ENCODE measurements around the gene ALKBH3. TPM values are rescaled to one million over a fixed set of nuclear protein-coding genes. Genes with fewer than 3 reads are reported as not detected.

Gene ALKBH3
- total and polyA plus RNA-seq, 3 donors from 2014 or later, result 39.9 to 45.8 (median 45.4) TPM

DNA sequence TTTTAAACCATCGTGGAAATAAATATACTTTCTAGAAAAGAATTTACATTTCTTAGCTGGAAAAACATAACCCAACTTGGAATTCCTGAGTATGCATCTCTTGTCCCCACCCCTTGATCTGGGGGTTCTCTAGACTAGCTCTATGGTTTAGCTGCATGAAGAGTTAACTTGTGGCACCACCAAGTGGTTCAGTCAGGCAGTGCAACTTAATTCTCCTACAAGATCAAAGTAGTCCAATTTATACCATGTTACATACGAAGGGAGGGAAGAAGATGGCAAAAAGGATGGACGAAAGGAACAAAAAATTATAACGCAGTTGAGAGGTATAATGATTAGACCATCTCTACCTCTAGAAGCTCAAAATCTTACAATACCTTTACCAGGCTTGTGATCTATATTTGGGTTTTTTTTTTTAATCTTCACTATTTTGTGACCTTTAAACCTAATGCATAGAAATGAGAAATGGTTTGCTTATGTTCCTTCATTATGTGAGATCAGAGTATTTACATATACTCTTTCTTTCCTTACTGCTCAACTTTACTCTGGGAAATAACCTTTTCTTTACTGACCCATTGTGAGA lies 28.5 kb upstream of the ALKBH3 start:
- Histone ChIP-seq H3K27me3 (no peaks in the 10 kb centered on the region), H3K27ac (no peak overlapping the region), H3K36me3 (ENCODE audit: low read depth, missing control alignments) (no peaks in the 10 kb centered on the region), H3K4me3 (no peak overlapping the region), H3K4me1 (no peaks in the 10 kb centered on the region), H3K9me3 (no peaks in the 10 kb centered on the region)
- 48 to 52% methylated on average over 4 of the region's 4 CpGs for WGBS, 2 donors
- TF ChIP-seq, protein P1, sequence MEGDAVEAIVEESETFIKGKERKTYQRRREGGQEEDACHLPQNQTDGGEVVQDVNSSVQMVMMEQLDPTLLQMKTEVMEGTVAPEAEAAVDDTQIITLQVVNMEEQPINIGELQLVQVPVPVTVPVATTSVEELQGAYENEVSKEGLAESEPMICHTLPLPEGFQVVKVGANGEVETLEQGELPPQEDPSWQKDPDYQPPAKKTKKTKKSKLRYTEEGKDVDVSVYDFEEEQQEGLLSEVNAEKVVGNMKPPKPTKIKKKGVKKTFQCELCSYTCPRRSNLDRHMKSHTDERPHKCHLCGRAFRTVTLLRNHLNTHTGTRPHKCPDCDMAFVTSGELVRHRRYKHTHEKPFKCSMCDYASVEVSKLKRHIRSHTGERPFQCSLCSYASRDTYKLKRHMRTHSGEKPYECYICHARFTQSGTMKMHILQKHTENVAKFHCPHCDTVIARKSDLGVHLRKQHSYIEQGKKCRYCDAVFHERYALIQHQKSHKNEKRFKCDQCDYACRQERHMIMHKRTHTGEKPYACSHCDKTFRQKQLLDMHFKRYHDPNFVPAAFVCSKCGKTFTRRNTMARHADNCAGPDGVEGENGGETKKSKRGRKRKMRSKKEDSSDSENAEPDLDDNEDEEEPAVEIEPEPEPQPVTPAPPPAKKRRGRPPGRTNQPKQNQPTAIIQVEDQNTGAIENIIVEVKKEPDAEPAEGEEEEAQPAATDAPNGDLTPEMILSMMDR (IDR thresholded peaks at IDR 0.05), result peak; percentile 39 to 57 (median 54)
- TF ChIP-seq POLR2A (IDR thresholded peaks at IDR 0.05), result no peak
- DNase-seq, result peak; percentile 78
- intact Hi-C loops (cut with DNase I; ENCODE audit: low total_unique reads), result no loop called here

DNA sequence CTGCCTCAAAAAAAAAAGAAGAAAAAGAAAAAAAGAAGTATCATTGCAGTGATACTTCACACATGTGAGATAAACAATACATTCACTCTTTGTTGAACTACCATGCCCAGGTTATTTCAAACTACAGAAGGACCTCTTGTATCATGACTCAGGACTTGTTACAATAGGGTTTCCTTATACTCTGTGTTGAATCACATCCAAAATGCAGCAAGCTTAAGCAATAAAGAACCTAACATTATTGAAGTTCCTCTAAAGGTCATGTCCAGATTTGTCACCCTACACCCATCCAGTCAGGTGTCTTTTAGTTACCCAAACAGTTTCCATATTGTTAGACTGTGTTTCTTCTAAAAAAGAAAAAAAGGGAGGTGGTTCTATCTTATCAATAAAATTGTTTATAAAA lies 26.9 kb upstream of the ALKBH3 start:
- Histone ChIP-seq H3K4me1 (no peaks in the 10 kb centered on the region), H3K36me3 (ENCODE audit: low read depth, missing control alignments) (no peaks in the 10 kb centered on the region), H3K4me3 (no peak overlapping the region), H3K27me3 (no peaks in the 10 kb centered on the region), H3K27ac (no peak overlapping the region), H3K9me3 (no peaks in the 10 kb centered on the region)
- TF ChIP-seq, protein P1 (IDR thresholded peaks at IDR 0.05), result no peak
- no peak for TF ChIP-seq POLR2A (IDR thresholded peaks at IDR 0.05)
- intact Hi-C loops (cut with DNase I; ENCODE audit: low total_unique reads), result no loop called here
- DNase-seq, result no peak

DNA sequence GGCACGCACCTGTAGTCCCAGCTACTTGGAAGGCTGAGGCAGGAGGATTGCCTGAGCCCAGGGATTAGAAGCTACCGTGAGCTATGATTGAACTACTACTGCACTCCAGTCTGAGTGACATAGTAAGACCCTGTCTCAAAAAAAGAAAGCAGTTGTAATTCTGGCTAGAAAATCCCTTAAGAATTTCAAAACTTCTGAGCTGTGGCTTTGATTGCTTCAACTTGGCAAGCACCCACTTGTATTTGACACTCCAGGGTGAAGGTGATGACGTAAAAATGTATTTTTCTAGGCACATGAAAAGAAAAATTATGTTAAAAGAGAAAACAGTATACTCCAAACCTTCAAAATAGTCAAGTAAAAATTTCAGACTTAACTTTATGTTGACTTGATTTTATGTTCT lies 23.6 kb upstream of the ALKBH3 start:
- intact Hi-C loops (cut with DNase I; ENCODE audit: low total_unique reads), result no loop called here
- no peak for DNase-seq
- no peaks in the 10 kb centered on the region for H3K9me3 ChIP-seq
- H3K4me3 ChIP-seq, result no peak overlapping the region
- H3K36me3 ChIP-seq (ENCODE audit: low read depth, missing control alignments), result no peaks in the 10 kb centered on the region
- 93 to 95% methylated on average over 3 of the region's 3 CpGs for WGBS, 2 donors
- TF ChIP-seq POLR2A (IDR thresholded peaks at IDR 0.05), result no peak
- TF ChIP-seq, protein P1 (IDR thresholded peaks at IDR 0.05), result no peak
- H3K27ac ChIP-seq, result no peak overlapping the region
- no peaks in the 10 kb centered on the region for H3K4me1 ChIP-seq
- no peaks in the 10 kb centered on the region for H3K27me3 ChIP-seq

DNA sequence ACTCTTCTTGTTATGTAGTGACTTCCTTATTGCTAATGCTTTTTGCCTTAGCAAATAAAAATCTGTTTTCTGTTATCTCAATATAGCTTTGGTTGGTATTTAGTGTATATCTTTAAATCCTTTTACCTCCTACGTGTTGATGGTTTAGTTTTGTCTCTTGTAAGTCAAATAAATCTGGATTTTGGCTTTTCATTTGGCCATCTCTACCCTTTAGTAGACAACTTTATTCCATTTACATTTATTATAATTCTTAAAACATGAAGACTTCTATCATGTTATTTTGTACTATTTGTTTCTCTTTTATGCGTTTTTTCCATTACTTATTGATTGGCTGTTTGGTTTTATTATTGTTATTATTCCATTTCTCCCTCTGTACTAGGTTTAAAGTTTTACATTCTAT lies 19.5 kb upstream of the ALKBH3 start:
- TF ChIP-seq, protein P1 (IDR thresholded peaks at IDR 0.05), result no peak
- TF ChIP-seq POLR2A (IDR thresholded peaks at IDR 0.05), result no peak
- intact Hi-C loops (cut with DNase I; ENCODE audit: low total_unique reads), result no loop called here
- Histone ChIP-seq H3K36me3 (ENCODE audit: low read depth, missing control alignments) (no peaks in the 10 kb centered on the region), H3K27me3 (no peaks in the 10 kb centered on the region), H3K4me3 (no peak overlapping the region), H3K4me1 (no peaks in the 10 kb centered on the region), H3K9me3 (no peaks in the 10 kb centered on the region), H3K27ac (no peak overlapping the region)
- 83 to 87% methylated on average over 2 of the region's 2 CpGs for WGBS, 2 donors
- DNase-seq, result no peak

DNA sequence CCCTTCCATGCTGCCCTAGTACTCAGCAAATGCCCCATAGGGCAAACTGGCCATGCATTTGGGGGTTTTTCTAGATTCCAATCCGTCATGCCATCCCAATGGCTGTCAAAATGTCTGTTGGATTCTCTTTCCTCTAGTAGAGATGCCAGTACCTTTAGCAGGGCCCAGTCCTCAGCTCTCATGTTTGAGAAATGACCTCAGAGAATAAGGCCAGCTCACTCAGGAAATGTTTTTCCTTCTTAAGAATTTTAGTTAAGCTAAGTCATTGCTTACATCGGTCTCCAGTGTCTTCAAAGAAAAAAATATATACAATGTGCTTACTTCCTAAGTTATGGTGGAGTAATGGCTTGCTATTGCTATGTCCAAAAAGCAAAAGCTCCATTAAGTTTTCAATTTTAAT lies 14.1 kb upstream of the ALKBH3 start:
- no peak for DNase-seq
- 90 to 92% methylated on average over 2 of the region's 2 CpGs for WGBS, 2 donors
- TF ChIP-seq POLR2A (IDR thresholded peaks at IDR 0.05), result no peak
- TF ChIP-seq, protein P1 (IDR thresholded peaks at IDR 0.05), result no peak
- Histone ChIP-seq H3K27me3 (no peaks in the 10 kb centered on the region), H3K9me3 (no peaks in the 10 kb centered on the region), H3K36me3 (ENCODE audit: low read depth, missing control alignments) (no peaks in the 10 kb centered on the region), H3K4me3 (no peak overlapping the region), H3K27ac (no peak overlapping the region), H3K4me1 (no peaks in the 10 kb centered on the region)
- intact Hi-C loops (cut with DNase I; ENCODE audit: low total_unique reads), result no loop called here

Measured in testis (tissue), 3 donors.